ENCODE results near the gene DNAJC27. TPM values are rescaled to one million over a fixed set of nuclear protein-coding genes. Genes with fewer than 3 reads are reported as not detected.

The DNAJC27 gene
- total RNA-seq, 1 experiment from 2014 or later: 3.2 TPM

- peak; percentile 32 for DNase-seq (ENCODE audit: low spot score)
These were observed 1.1 kb downstream of the DNAJC27 start for GRCh38 chr2:24970483-24971285.

DNA sequence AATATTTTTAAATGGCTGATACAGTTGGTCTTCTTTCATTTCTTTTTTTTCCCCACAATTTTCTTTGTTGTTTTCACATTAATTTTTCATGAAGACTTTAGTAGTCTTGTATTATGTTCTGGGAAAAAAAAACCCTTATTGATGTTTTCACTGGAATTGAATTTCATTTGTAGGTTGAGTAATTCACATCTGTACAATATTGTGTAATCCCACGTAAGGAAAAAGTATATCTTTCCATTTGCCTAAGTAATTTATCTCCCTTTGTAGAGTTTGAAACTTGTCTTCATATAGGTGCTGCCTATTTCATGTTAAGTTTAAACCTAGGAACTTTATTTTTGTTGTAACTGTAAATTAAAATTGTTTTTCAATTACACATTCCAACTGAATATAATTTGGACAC lies 2.0 kb downstream of the DNAJC27 start:
- DNase-seq (ENCODE audit: low spot score): no peak

GRCh38 chr2:24961903-24962302 lies 9.9 kb downstream of the DNAJC27 start:
- no peak for DNase-seq (ENCODE audit: low spot score)

DNA sequence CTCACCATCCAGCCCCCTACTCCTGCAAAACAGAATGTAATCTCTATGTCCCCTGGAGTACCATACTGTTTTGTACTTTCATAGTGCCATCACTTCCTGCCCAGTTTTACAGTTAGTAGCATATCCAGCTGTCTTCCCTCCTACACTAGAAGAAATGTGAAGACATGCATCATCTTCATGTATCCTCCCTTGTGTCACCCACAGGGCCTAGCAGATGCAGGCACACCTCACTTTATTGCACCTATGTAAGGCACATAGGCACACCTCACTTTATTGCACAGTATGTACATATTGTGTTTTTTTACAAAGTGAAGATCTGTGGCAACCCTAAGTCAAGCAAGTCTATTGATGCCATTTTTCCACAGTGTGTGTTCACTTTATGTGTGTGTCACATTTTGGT lies 12.0 kb downstream of the DNAJC27 start:
- no peak for DNase-seq (ENCODE audit: low spot score)

DNA sequence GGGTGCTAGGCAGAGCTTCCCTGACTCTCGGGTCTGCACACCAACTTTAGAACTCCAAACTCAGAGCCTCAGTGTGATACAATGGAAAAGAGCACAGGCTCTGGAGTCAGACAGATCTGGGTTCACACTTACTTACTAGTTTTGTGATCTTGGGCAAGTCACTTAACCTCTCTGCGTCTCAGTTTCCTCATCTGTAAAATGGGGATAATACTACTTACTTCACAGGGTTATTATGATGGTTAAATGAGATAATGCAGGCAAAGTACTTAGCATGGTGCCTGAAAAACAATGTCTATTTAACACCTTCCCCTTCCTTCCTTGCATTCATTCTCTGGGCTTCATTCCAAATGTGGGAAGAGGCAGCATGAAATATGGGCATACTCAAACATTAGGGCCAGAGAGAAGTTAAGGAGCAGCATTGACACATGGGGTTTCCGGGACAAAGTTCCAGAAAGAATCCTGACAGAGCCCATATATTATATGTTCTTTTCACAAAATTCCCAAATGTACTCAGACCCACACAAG lies 13.3 kb downstream of the DNAJC27 start:
- no peak for DNase-seq (ENCODE audit: low spot score)

GRCh38 chr2:24957976-24958375 lies 13.8 kb downstream of the DNAJC27 start:
- no peak for DNase-seq (ENCODE audit: low spot score)

DNA sequence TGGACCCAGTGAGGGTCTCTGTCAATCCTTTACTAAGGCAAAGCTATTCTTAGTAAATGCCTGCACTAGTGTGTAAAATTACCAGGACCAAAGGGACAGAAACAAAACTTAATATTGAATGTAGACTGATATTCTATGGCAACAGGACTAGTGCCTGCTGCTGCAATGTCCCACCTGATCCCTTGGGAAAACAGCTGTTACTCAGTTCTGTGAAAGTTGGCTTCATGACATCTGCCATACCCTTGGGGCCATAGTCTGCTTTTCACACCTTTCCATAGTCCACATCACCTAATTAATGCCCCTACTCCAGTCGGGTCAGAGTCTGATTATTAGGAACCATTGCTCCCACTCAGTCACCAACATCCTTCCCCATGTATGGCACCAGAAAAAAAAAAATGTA lies 14.5 kb downstream of the DNAJC27 start:
- DNase-seq (ENCODE audit: low spot score): no peak

DNA sequence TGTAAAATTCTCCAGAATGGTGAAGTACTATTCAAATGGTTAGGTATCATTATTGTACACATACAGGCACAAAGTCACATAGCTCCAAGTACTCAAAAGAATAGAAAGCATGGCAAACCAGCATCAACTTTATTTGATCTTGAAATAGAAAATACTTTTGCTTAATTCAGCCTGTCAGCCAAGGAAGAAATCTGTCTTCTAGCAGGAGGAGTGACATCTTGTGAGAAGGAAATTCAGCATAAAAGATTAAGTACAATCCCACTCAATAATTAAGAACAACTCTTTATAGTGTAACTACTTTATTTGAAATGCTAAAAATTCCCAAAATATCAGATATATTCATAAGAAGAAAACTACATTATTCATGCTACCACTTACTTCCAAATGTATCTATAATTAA lies 15.8 kb downstream of the DNAJC27 start:
- no peak for DNase-seq (ENCODE audit: low spot score)

DNA sequence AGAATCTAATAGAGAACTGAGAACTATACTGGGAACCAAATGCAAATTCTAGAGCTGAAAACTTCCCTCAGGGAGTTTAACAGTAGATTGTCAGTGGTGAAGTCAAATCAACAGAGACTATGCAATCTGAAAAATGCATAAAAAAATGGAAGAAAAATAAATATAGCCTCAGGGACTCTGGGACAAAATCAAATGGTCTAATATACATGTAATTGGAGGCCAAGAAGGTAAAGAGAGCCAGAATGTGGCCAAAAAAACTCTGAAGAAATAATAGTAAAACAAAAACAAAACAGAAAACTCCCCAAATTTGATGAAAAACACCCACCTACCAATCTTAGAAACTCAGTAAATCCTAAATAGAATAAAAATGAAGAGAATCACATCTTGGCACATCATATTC lies 16.5 kb downstream of the DNAJC27 start:
- no peak for DNase-seq (ENCODE audit: low spot score)

DNA sequence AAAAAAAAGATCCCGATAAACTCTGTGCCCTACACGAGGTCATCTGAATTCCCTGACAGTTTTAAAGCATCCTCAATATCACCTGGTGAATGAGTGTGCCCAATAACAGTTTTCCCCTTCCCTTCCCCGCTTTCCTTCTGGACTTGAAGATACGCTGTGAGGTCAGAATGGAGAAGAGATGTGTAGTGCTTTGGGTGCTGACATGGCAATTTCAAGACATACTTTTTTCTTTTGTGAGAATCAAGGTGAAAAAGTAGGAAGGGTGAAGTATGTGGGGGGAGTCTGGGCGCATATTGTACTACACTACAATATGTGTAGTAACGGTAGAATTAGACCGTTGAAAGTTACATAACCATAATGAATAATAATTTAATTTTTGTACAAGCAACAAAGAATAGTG lies 21.7 kb downstream of the DNAJC27 start:
- DNase-seq (ENCODE audit: low spot score): no peak

GRCh38 chr2:24948506-24948905 lies 23.2 kb downstream of the DNAJC27 start:
- no peak for DNase-seq (ENCODE audit: low spot score)

- no peak for DNase-seq (ENCODE audit: low spot score)
These were observed 24.1 kb downstream of the DNAJC27 start for GRCh38 chr2:24947561-24948157.

- DNase-seq (ENCODE audit: low spot score): peak; percentile 7
These were observed 25.8 kb downstream of the DNAJC27 start for GRCh38 chr2:24945907-24946306.

DNA sequence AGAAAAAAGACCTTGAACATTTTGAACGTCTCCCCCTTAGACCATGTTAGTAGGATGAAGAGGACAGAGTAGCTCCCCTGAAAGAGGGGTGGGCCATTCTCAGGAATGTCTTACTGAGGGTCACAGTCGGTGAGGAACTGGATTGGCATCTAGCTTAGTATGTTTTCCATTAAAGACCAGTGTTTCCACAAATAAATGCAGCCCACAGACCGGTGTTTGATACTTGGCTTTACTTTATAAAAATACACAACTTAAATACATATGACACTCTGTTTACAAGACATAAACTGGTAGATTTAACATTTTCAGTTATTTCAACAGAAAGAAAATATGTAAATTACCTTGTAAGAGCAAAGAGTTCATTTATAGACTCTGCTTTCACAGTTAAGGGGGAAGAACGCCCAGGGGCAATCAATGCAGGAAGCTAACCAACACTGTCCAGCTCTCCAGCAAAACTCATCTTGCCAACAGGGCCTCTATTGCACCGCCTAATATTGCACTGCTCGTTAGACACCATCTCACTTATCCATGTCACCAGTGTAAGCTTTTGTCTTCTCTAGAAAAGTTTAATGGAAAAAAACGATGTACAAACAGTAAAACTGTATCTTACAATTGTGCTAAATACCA lies 28.2 kb downstream of the DNAJC27 start:
- no peak for DNase-seq (ENCODE audit: low spot score)

- DNase-seq (ENCODE audit: low spot score): no peak
These were observed 32.4 kb downstream of the DNAJC27 start for GRCh38 chr2:24939353-24939752.

- DNase-seq (ENCODE audit: low spot score): no peak
These were observed 34.5 kb downstream of the DNAJC27 start for GRCh38 chr2:24937236-24937635.

- no peak for DNase-seq (ENCODE audit: low spot score)
These were observed 36.6 kb downstream of the DNAJC27 start for GRCh38 chr2:24935145-24935544.

GRCh38 chr2:24932715-24933114 lies 39.0 kb downstream of the DNAJC27 start:
- DNase-seq (ENCODE audit: low spot score): no peak

DNA sequence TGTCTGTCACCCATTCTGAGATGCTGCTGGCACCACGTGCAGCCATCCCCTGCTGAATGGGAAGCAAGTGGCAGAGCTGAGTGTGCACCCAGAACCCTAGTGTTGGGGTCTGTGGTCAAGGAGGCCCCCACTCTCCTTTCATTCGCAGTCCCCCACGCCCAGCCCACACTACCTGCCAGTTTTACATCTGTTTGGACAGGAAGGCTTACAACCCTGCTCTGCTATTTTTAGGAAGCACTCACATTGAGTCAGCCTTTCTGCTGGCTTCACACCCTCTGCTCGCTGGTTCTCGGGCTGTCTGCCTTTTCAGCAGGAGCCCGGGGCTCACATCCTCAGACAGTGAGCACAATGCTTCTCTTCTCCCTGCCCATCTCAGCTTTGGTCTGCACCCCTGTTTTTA lies 41.0 kb downstream of the DNAJC27 start:
- DNase-seq (ENCODE audit: low spot score): peak; percentile 43

- DNase-seq (ENCODE audit: low spot score): no peak
These were observed 42.5 kb downstream of the DNAJC27 start for GRCh38 chr2:24929230-24929629.

- DNase-seq (ENCODE audit: low spot score): no peak
These were observed 43.7 kb downstream of the DNAJC27 start for GRCh38 chr2:24928036-24928435.

DNA sequence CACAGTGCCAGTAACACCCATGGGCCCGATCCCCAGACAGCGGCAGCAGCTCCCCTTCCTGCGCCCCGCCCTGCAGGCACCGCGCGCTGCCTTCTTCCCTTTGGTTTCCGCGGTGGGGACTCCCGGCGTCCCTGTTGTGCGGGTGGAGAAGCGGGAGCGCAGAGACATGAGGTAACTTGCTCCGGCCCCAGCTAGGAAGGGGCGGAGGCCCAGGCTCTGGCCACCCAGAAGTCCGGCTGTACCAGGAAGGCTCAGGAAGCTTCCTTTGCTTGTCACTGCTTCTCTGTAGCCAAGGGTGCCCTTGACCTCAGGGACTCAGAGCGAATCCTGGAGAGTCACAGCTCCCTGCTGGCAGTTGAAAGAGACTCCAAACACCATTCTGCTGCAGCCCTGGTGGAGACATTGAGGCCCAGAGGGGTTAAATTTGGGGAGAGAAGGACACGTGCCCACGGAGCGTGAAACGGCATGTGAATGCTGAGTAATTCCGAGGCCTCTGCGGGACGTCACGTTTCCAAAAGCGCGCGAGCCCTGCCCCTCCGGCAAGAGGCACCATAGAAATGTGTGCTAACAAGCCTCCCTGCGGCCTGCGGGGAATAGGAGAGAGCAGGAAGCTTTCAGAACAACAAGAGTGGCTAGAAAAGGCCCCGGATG lies 45.0 kb downstream of the DNAJC27 start:
- DNase-seq (ENCODE audit: low spot score): no peak
